ENCODE results near the gene MS4A8.
"Not testable (repeated sequence)": the region's sequence is repeated elsewhere in the genome, so short reads cannot be mapped to it uniquely, and the experiment has no call there.

Gene MS4A8

GRCh38 chr11:60731586-60731985 is 32.2 kb downstream of the MS4A8 start:
- no peak for DNase-seq

- no peak for DNase-seq
Measured at GRCh38 chr11:60734279-60734678, 34.9 kb downstream of the MS4A8 start.

- DNase-seq: no peak
Measured at GRCh38 chr11:60739114-60739513, 39.7 kb downstream of the MS4A8 start.

- DNase-seq: no peak
Measured at GRCh38 chr11:60740573-60740972, 41.2 kb downstream of the MS4A8 start.

- no peak for DNase-seq
Measured at GRCh38 chr11:60741421-60741820, 42.0 kb downstream of the MS4A8 start.

GRCh38 chr11:60743058-60743457 is 43.6 kb downstream of the MS4A8 start:
- DNase-seq: no peak

GRCh38 chr11:60744114-60744513 is 44.7 kb downstream of the MS4A8 start:
- DNase-seq: no peak

- no peak for DNase-seq
Measured at GRCh38 chr11:60747359-60747873, 48.0 kb downstream of the MS4A8 start.

- DNase-seq: no peak
Measured at GRCh38 chr11:60748225-60748624, 48.8 kb downstream of the MS4A8 start.

GRCh38 chr11:60748821-60749220 is 49.4 kb downstream of the MS4A8 start:
- DNase-seq: no peak

- no peak for DNase-seq
Measured at GRCh38 chr11:60750911-60751310, 51.5 kb downstream of the MS4A8 start.

GRCh38 chr11:60753309-60753708 is 53.9 kb downstream of the MS4A8 start:
- no peak for DNase-seq

GRCh38 chr11:60754887-60755286 is 55.5 kb downstream of the MS4A8 start:
- no peak for DNase-seq

GRCh38 chr11:60756307-60757032 is 57.1 kb downstream of the MS4A8 start, which contains the start of gene MS4A15:
TSS of gene MS4A15 (plus strand) at chr11:60756867. CDS start at chr11:60763734, 6,867 bp downstream.
- no peak for DNase-seq

- DNase-seq: no peak
Measured at GRCh38 chr11:60757231-60757800, 57.9 kb downstream of the MS4A8 start.

- DNase-seq: not testable (repeated sequence)
Measured at GRCh38 chr11:60758671-60759070, 59.3 kb downstream of the MS4A8 start.

GRCh38 chr11:60759438-60760225 is 60.2 kb downstream of the MS4A8 start:
- not testable (repeated sequence) for DNase-seq

GRCh38 chr11:60761436-60762190 is 62.2 kb downstream of the MS4A8 start:
- DNase-seq: no peak

- no peak for DNase-seq
Measured at GRCh38 chr11:60762851-60763691, 63.7 kb downstream of the MS4A8 start.

- DNase-seq: no peak
Measured at GRCh38 chr11:60763692-60764369, 64.4 kb downstream of the MS4A8 start.

GRCh38 chr11:60764879-60765278 is 65.5 kb downstream of the MS4A8 start:
- DNase-seq: no peak
